IMR-90 (cell line): ENCODE measurements around the gene GRM8. TPM values are rescaled to one million over a fixed set of nuclear protein-coding genes. Genes with fewer than 3 reads are reported as not detected.

Experiments
- ATAC-seq: fragments of 200-7000 bp; cut with Tn5 transposase; 2 replicates; pipeline ENCODE4 v1.9.1; 2020; ENCODE audit warnings: low read depth, mild to moderate bottlenecking, moderate library complexity
- BruUV-seq: library from RNA; stranded (reverse); fragments of 400-500 nt; replicated peaks from 2 replicates; lab custom pipeline; 2021; lab: Mats Ljungman, UMichigan
- CTCF ChIA-PET: fragments of 300-600 bp; formaldehyde crosslinking; extraction: SDS; loops from one replicate; lab custom pipeline; 2021; ENCODE audit warnings: antibody characterized with exemption; lab: Yijun Ruan, JAX
- POLR2A ChIA-PET: fragments of 300-600 bp; sonication (Branson Sonifier 250); formaldehyde crosslinking; loops from one replicate; lab custom pipeline; 2022; ENCODE audit warnings: antibody characterized with exemption; ENCODE audit not compliant: unreplicated experiment; lab: Charles Lee
- DNase-seq: peaks from one replicate; pipeline ENCODE4 v3.0.0; 2013
- H2AFZ ChIP-seq: replicated peaks from 2 replicates; pipeline ENCODE3; 2013; ENCODE audit warnings: low read length, mild to moderate bottlenecking; ENCODE audit not compliant: poor library complexity
- H2AK5ac ChIP-seq: 2 replicates; pipeline ENCODE4 v1.6.1; 2013; ENCODE audit warnings: low read depth, low read length, inconsistent platforms
- H2AK9ac ChIP-seq: replicated peaks from 2 replicates; pipeline ENCODE3; 2013; ENCODE audit warnings: mild to moderate bottlenecking, low read depth, low read length, moderate library complexity; ENCODE audit not compliant: poor library complexity
- H2BK120ac ChIP-seq: 2 replicates; pipeline ENCODE4 v1.6.1; 2013; ENCODE audit warnings: low read depth, low read length, inconsistent platforms
- H2BK15ac ChIP-seq: 3 replicates; pipeline ENCODE4 v1.6.1; 2013; ENCODE audit warnings: low read depth, low read length, inconsistent platforms
- H2BK20ac ChIP-seq: 2 replicates; pipeline ENCODE4 v1.6.1; 2013; ENCODE audit warnings: low read depth, mild to moderate bottlenecking, inconsistent platforms, low read length, moderate library complexity
- H2BK5ac ChIP-seq: 2 replicates; pipeline ENCODE4 v1.6.1; 2013; ENCODE audit warnings: mild to moderate bottlenecking, low read depth, low read length, inconsistent platforms; ENCODE audit not compliant: poor library complexity, severe bottlenecking
- H3K14ac ChIP-seq: replicated peaks from 2 replicates; pipeline ENCODE4 v1.6.1; 2013; ENCODE audit warnings: low read depth, low read length, inconsistent platforms
- H3K18ac ChIP-seq: 2 replicates; pipeline ENCODE4 v1.6.1; 2013; ENCODE audit warnings: low read depth, low read length, control low read depth
- H3K23ac ChIP-seq: 2 replicates; pipeline ENCODE4 v1.6.1; 2013; ENCODE audit warnings: low read depth, low read length, inconsistent platforms
- H3K27ac ChIP-seq: 2 replicates; pipeline ENCODE4 v1.5.1; 2013; ENCODE audit warnings: mild to moderate bottlenecking, control low read depth, low read length; ENCODE audit not compliant: insufficient read depth
- H3K27me3 ChIP-seq: 2 replicates; pipeline ENCODE4 v1.6.1; 2013; ENCODE audit warnings: low read length; ENCODE audit not compliant: control insufficient read depth, insufficient read depth
- H3K36me3 ChIP-seq: 2 replicates; pipeline ENCODE4 v1.6.1; 2013; ENCODE audit warnings: low read length, mixed read lengths; ENCODE audit not compliant: control insufficient read depth, insufficient read depth
- H3K4ac ChIP-seq: 2 replicates; pipeline ENCODE4 v1.6.1; 2013; ENCODE audit warnings: low read depth, low read length, inconsistent platforms
- H3K4me1 ChIP-seq: 2 replicates; pipeline ENCODE4 v1.6.1; 2013; ENCODE audit warnings: low read length, mixed read lengths; ENCODE audit not compliant: control insufficient read depth, insufficient read depth
- H3K4me2 ChIP-seq: 2 replicates; pipeline ENCODE4 v1.6.1; 2013; ENCODE audit warnings: low read depth, mild to moderate bottlenecking, control low read depth, low read length, moderate library complexity
- H3K4me3 ChIP-seq: 2 replicates; pipeline ENCODE4 v1.5.1; 2013; ENCODE audit warnings: low read depth, mild to moderate bottlenecking, control low read depth, low read length, moderate library complexity; ENCODE audit not compliant: insufficient read depth
- H3K56ac ChIP-seq: 2 replicates; pipeline ENCODE4 v1.6.1; 2013; ENCODE audit warnings: low read length, inconsistent platforms; ENCODE audit not compliant: insufficient read depth; ENCODE audit errors: extremely low read depth
- H3K79me1 ChIP-seq, 2 experiments: 2 replicates each; pipeline ENCODE4 v1.6.1; 2013; ENCODE audit warnings: low read length in 2 of 2, inconsistent platforms in 1 of 2, low read depth in 1 of 2
- H3K9ac ChIP-seq: 2 replicates; pipeline ENCODE4 v1.6.1; 2013; ENCODE audit warnings: low read depth, low read length, control low read depth
- H3K9me1 ChIP-seq: 2 replicates; pipeline ENCODE4 v1.6.1; 2013; ENCODE audit warnings: low read length, inconsistent platforms; ENCODE audit not compliant: insufficient read depth
- H3K9me3 ChIP-seq: 2 replicates; pipeline ENCODE4 v1.6.1; 2013; ENCODE audit warnings: low read length; ENCODE audit not compliant: control insufficient read depth, insufficient read depth
- H4K20me1 ChIP-seq: 2 replicates; pipeline ENCODE4 v1.6.1; 2013; ENCODE audit warnings: low read length, inconsistent platforms; ENCODE audit not compliant: insufficient read depth
- H4K5ac ChIP-seq: 2 replicates; pipeline ENCODE4 v1.6.1; 2013; ENCODE audit warnings: mild to moderate bottlenecking, low read depth, low read length, control low read depth
- H4K8ac ChIP-seq, 2 experiments: 2 replicates each; pipeline ENCODE4 v1.6.1; 2013; ENCODE audit warnings: low read depth in 2 of 2, low read length in 2 of 2, control low read depth in 1 of 2, inconsistent platforms in 1 of 2
- H4K91ac ChIP-seq: 2 replicates; pipeline ENCODE4 v1.6.1; 2013; ENCODE audit warnings: low read depth, low read length, inconsistent platforms; ENCODE audit not compliant: insufficient read depth
- BHLHE40 ChIP-seq: fragments of 150-350 bp; IDR thresholded peaks from 2 replicates; pipeline ENCODE4 v1.6.1; 2016; ENCODE audit warnings: mild to moderate bottlenecking, low read depth, low read length
- MAFK ChIP-seq: IDR thresholded peaks from 2 replicates; pipeline ENCODE4 v1.6.1; 2012; ENCODE audit warnings: low read depth, low read length, improper control_type of control experiment
- RFX5 ChIP-seq: IDR thresholded peaks from 2 replicates; pipeline ENCODE4 v1.8.0; 2012; ENCODE audit warnings: low read depth, mild to moderate bottlenecking, low read length, moderate library complexity
- WGBS, 2 experiments: methylation state at CpG; one replicate each; pipeline versions ENCODE4 v1.1.5 to v1.1.7; 2013; ENCODE audit warnings: missing lambda C conversion rate in 2 of 2; ENCODE audit not compliant: insufficient read length in 1 of 2; ENCODE audit errors: extremely low coverage in 2 of 2; 5-methylcytosine and 5-hydroxymethylcytosine counted together
- dilution Hi-C: fragments of 300-500 bp; cut with HindIII; formaldehyde crosslinking; loops from one replicate; pipeline ENCODE4 v1.14.3; 2018; ENCODE audit warnings: low sequenced_read_pairs; ENCODE audit not compliant: unreplicated experiment
- in situ Hi-C: fragments of 300-500 bp; cut with MboI; formaldehyde crosslinking; loops from 3 replicates; pipeline ENCODE4 v1.14.3; 2019; ENCODE audit warnings: low sequenced_read_pairs, inconsistent platforms, mixed read lengths
- intact Hi-C: fragments of 100-400 bp; cut with micrococcal nuclease; formaldehyde crosslinking; loops from 2 replicates; pipeline ENCODE4 v1.10.0; 2022
- polyA plus RNA-seq, 3 experiments: library from polyadenylated mRNA; depleted of rRNA; stranded (reverse); fragments of >200 nt; gene quantifications; 2 replicates each; pipeline ENCODE4 v1.2.3, GENCODE V29; 2012; ENCODE audit warnings: low replicate concordance in 1 of 3
- total RNA-seq: library from RNA; depleted of rRNA; stranded (reverse); fragments of >200 nt; gene quantifications from 2 replicates; pipeline ENCODE4 v1.2.3, GENCODE V29; 2012

GRM8 gene
- total and polyA plus RNA-seq, 2 of the 4 experiments (the other 2 are of a cell fraction) = not detected

GRCh38 chr7:126809188-126809587, 443.6 kb downstream of the GRM8 start:
- H3K56ac ChIP-seq = no peak overlapping the region
- H3K36me3 ChIP-seq = no peaks in the 10 kb centered on the region
- no peak overlapping the region for H2AFZ ChIP-seq
- no peak overlapping the region for H3K9ac ChIP-seq
- no peak overlapping the region for H3K18ac ChIP-seq
- in situ Hi-C loops = loop anchor here (25.0 kb wide), 1 partner anchor 703 kb away; no protein-coding TSS in a partner anchor
- dilution Hi-C loops = no loop called here
- TF ChIP-seq RFX5 (no peak), MAFK (peak; percentile 24; the same call in 1 of the 2 replicates), BHLHE40 (no peak)
- CTCF ChIA-PET = no interaction called here
- H3K27ac ChIP-seq = no peak overlapping the region
- H4K20me1 ChIP-seq = no peaks in the 10 kb centered on the region
- H2BK120ac ChIP-seq = no peak overlapping the region
- H2AK9ac ChIP-seq = no peak overlapping the region
- H2BK5ac ChIP-seq = no peak overlapping the region
- no peak overlapping the region for H3K4me3 ChIP-seq
- no peak overlapping the region for H2BK20ac ChIP-seq
- H3K9me1 ChIP-seq = no peaks in the 10 kb centered on the region
- no CpG with 5 or more reads among the region's 1 CpG for WGBS, 2 experiments
- no peak for DNase-seq
- no peak overlapping the region for H4K5ac ChIP-seq
- H3K4ac ChIP-seq = no peak overlapping the region
- H4K91ac ChIP-seq = no peak overlapping the region
- no peak for ATAC-seq
- intact Hi-C loops = loop anchor here (10.0 kb wide), 1 partner anchor 636 kb away; no protein-coding TSS in a partner anchor
- H3K79me1 ChIP-seq = no peaks in the 10 kb centered on the region
- POLR2A ChIA-PET = no interaction called here
- H2BK15ac ChIP-seq = no peak overlapping the region
- no peak overlapping the region for H3K4me2 ChIP-seq
- no peak overlapping the region for H4K8ac ChIP-seq
- H3K27me3 ChIP-seq = no peaks in the 10 kb centered on the region
- no peak overlapping the region for H3K14ac ChIP-seq
- H3K4me1 ChIP-seq = no peaks in the 10 kb centered on the region
- no TSS peak for BruUV-seq
- H3K23ac ChIP-seq = no peak overlapping the region
- H3K9me3 ChIP-seq = no peaks in the 10 kb centered on the region
- no peak overlapping the region for H2AK5ac ChIP-seq
